Mesenchymal stem cell (in vitro differentiated cells and primary cell): ENCODE data around the gene RFPL2.
"Not testable (repeated sequence)": the region's sequence is repeated elsewhere in the genome, so short reads cannot be mapped to it uniquely, and the experiment has no call there.

Experiments
- DNase-seq: peaks from one replicate; pipeline ENCODE4 v3.0.0-alpha.2; 2013
- H2AFZ ChIP-seq: one replicate; pipeline ENCODE4 v1.6.1; 2013; ENCODE audit warnings: low read depth, mild to moderate bottlenecking, control low read depth, inconsistent platforms, low read length, moderate library complexity
- H2AK5ac ChIP-seq: 2 replicates; pipeline ENCODE4 v1.6.1; 2013; ENCODE audit warnings: low read length, moderate library complexity, mild to moderate bottlenecking, inconsistent platforms; ENCODE audit not compliant: severe bottlenecking
- H2BK120ac ChIP-seq: one replicate; pipeline ENCODE4 v1.6.1; 2013; ENCODE audit warnings: low read depth, mild to moderate bottlenecking, inconsistent platforms, low read length, moderate library complexity
- H2BK12ac ChIP-seq, 2 experiments: one replicate each; pipeline ENCODE4 v1.6.1; 2013; ENCODE audit warnings: inconsistent platforms in 2 of 2, low read length in 2 of 2, mild to moderate bottlenecking in 2 of 2, moderate library complexity in 2 of 2, control low read depth in 1 of 2
- H2BK15ac ChIP-seq: one replicate; pipeline ENCODE4 v1.6.1; 2013; ENCODE audit warnings: mild to moderate bottlenecking, low read depth, inconsistent platforms; ENCODE audit not compliant: poor library complexity, severe bottlenecking
- H2BK5ac ChIP-seq: 2 replicates; pipeline ENCODE4 v1.6.1; 2013; ENCODE audit warnings: low read depth, mild to moderate bottlenecking, low read length, control low read depth, inconsistent platforms; ENCODE audit not compliant: poor library complexity, severe bottlenecking
- H3K14ac ChIP-seq, 2 experiments: one replicate each; pipeline ENCODE4 v1.6.1; 2013; ENCODE audit warnings: inconsistent platforms in 2 of 2, low read length in 2 of 2, control low read depth in 1 of 2, mild to moderate bottlenecking in 1 of 2, moderate library complexity in 1 of 2
- H3K18ac ChIP-seq, 2 experiments: one replicate each; pipeline ENCODE4 v1.6.1; 2013; ENCODE audit warnings: inconsistent platforms in 2 of 2, low read length in 2 of 2, control low read depth in 1 of 2, low read depth in 1 of 2, mild to moderate bottlenecking in 1 of 2
- H3K23ac ChIP-seq, 2 experiments: one replicate each; pipeline ENCODE4 v1.6.1; 2013; ENCODE audit warnings: inconsistent platforms in 2 of 2, low read length in 2 of 2, mild to moderate bottlenecking in 2 of 2, moderate library complexity in 2 of 2, control low read depth in 1 of 2
- H3K27ac ChIP-seq: 2 replicates; pipeline ENCODE4 v1.5.1; 2013; ENCODE audit warnings: mild to moderate bottlenecking, moderate library complexity, low read length, control low read depth, inconsistent platforms; ENCODE audit not compliant: poor library complexity, severe bottlenecking
- H3K27me3 ChIP-seq, 2 experiments: 2 replicates each; pipeline versions ENCODE4 v1.6.1 to v1.7.0; 2013; ENCODE audit warnings: low read length in 2 of 2, mild to moderate bottlenecking in 2 of 2, moderate library complexity in 2 of 2, control low read depth in 1 of 2, inconsistent platforms in 1 of 2; ENCODE audit not compliant: control insufficient read depth in 1 of 2, insufficient read depth in 1 of 2
- H3K36me3 ChIP-seq, 2 experiments: 2 replicates each; pipeline versions ENCODE4 v1.6.1 to v1.7.0; 2013; ENCODE audit warnings: low read length in 2 of 2, control low read depth in 1 of 2, inconsistent platforms in 1 of 2, low read depth in 1 of 2, mild to moderate bottlenecking in 1 of 2; ENCODE audit not compliant: insufficient read depth in 2 of 2, control insufficient read depth in 1 of 2
- H3K4ac ChIP-seq, 2 experiments: one replicate each; pipeline ENCODE4 v1.6.1; 2013; ENCODE audit warnings: inconsistent platforms in 2 of 2, low read length in 2 of 2, mild to moderate bottlenecking in 2 of 2, moderate library complexity in 2 of 2, control low read depth in 1 of 2, low read depth in 1 of 2
- H3K4me1 ChIP-seq: 2 replicates; pipeline ENCODE4 v1.6.1; 2013; ENCODE audit warnings: low read depth, low read length, control low read depth; ENCODE audit not compliant: control insufficient read depth, insufficient read depth
- H3K4me2 ChIP-seq: 2 replicates; pipeline ENCODE4 v1.6.1; 2013; ENCODE audit warnings: low read length, mild to moderate bottlenecking, inconsistent platforms; ENCODE audit not compliant: poor library complexity, severe bottlenecking
- H3K4me3 ChIP-seq, 2 experiments: 2 replicates each; pipeline versions ENCODE4 v1.5.1 to v1.7.0; 2013; ENCODE audit warnings: low read length in 2 of 2, mild to moderate bottlenecking in 2 of 2, control low read depth in 1 of 2, low read depth in 1 of 2; ENCODE audit not compliant: insufficient read depth in 1 of 2
- H3K79me1 ChIP-seq: replicated peaks from 2 replicates; pipeline ENCODE4 v1.6.1; 2013; ENCODE audit warnings: mild to moderate bottlenecking, control low read depth, low read length, inconsistent platforms; ENCODE audit not compliant: poor library complexity, severe bottlenecking
- H3K9ac ChIP-seq: 2 replicates; pipeline ENCODE4 v1.7.0; 2013; ENCODE audit warnings: mild to moderate bottlenecking, low read length, moderate library complexity
- H3K9me3 ChIP-seq: 2 replicates; pipeline ENCODE4 v1.7.0; 2013; ENCODE audit warnings: mild to moderate bottlenecking, low read length; ENCODE audit not compliant: control insufficient read depth
- H4K8ac ChIP-seq: one replicate; pipeline ENCODE4 v1.6.1; 2013; ENCODE audit warnings: inconsistent platforms, mild to moderate bottlenecking, low read length, moderate library complexity
- H4K91ac ChIP-seq: one replicate; pipeline ENCODE4 v1.6.1; 2013; ENCODE audit warnings: mild to moderate bottlenecking, low read length, inconsistent platforms
- WGBS: methylation state at CpG from one replicate; pipeline ENCODE4 v1.1.7; 2013; ENCODE audit warnings: mixed read lengths; 5-methylcytosine and 5-hydroxymethylcytosine counted together

Gene RFPL2

GRCh38 chr22:32199961-32200360, 4.9 kb downstream of the RFPL2 start:
- Histone ChIP-seq H3K27ac (no peak overlapping the region), H2BK12ac (no peak overlapping the region), H3K4ac (no peak overlapping the region), H3K27me3 (peaks cover 41 to 64% of the 10 kb centered on the region in 2 experiments), H3K18ac (no peak overlapping the region), H3K4me3 (no peak overlapping the region), H3K9ac (no peak overlapping the region), H2AK5ac (no peak overlapping the region), H3K23ac (no peak overlapping the region), H3K9me3 (no peaks in the 10 kb centered on the region), H2AFZ (no peak overlapping the region), H3K36me3 (no peaks in the 10 kb centered on the region), H3K14ac (no peak overlapping the region), H3K4me1 (peaks cover 18% of the 10 kb centered on the region), H2BK15ac (no peak overlapping the region), H4K8ac (no peak overlapping the region), H4K91ac (no peak overlapping the region), H3K79me1 (no peaks in the 10 kb centered on the region), H2BK120ac (no peak overlapping the region), H3K4me2 (no peak overlapping the region), H2BK5ac (no peak overlapping the region)
- DNase-seq, result no peak
- 71% methylated on average over 7 of the region's 7 CpGs for WGBS

GRCh38 chr22:32199341-32199740, 5.5 kb downstream of the RFPL2 start:
- H3K36me3 ChIP-seq, result no peaks in the 10 kb centered on the region
- H3K4ac ChIP-seq, result no peak overlapping the region
- H3K14ac ChIP-seq, result no peak overlapping the region
- no peak overlapping the region for H2BK15ac ChIP-seq
- H2AFZ ChIP-seq, result no peak overlapping the region
- H4K91ac ChIP-seq, result no peak overlapping the region
- DNase-seq, result no peak
- WGBS, result 94% methylated on average over 6 of the region's 6 CpGs
- H3K18ac ChIP-seq, result no peak overlapping the region
- no peak overlapping the region for H3K23ac ChIP-seq
- H4K8ac ChIP-seq, result no peak overlapping the region
- no peak overlapping the region for H3K9ac ChIP-seq
- H3K4me3 ChIP-seq, result no peak overlapping the region
- H3K27me3 ChIP-seq, result peaks cover 39 to 60% of the 10 kb centered on the region in 2 experiments
- H2AK5ac ChIP-seq, result no peak overlapping the region
- peaks cover 14% of the 10 kb centered on the region for H3K4me1 ChIP-seq
- no peaks in the 10 kb centered on the region for H3K9me3 ChIP-seq
- H2BK5ac ChIP-seq, result no peak overlapping the region
- H2BK12ac ChIP-seq, result no peak overlapping the region
- H3K27ac ChIP-seq, result no peak overlapping the region
- no peaks in the 10 kb centered on the region for H3K79me1 ChIP-seq
- H3K4me2 ChIP-seq, result no peak overlapping the region
- no peak overlapping the region for H2BK120ac ChIP-seq

GRCh38 chr22:32197553-32198226, 7.2 kb downstream of the RFPL2 start:
- not testable (repeated sequence) for H3K18ac ChIP-seq, H3K23ac ChIP-seq, H3K4me3 ChIP-seq, H2AK5ac ChIP-seq, H2BK5ac ChIP-seq, H3K36me3 ChIP-seq, DNase-seq, H3K4ac ChIP-seq, H3K9ac ChIP-seq, H2BK120ac ChIP-seq, H4K91ac ChIP-seq, H2AFZ ChIP-seq, H4K8ac ChIP-seq, H3K4me2 ChIP-seq, H3K9me3 ChIP-seq, H3K79me1 ChIP-seq, H2BK15ac ChIP-seq, H3K14ac ChIP-seq, H3K4me1 ChIP-seq, H3K27ac ChIP-seq, H2BK12ac ChIP-seq
- peaks cover 23 to 44% of the 10 kb centered on the region in 2 experiments for H3K27me3 ChIP-seq
- WGBS, result 78% methylated on average over 3 of the region's 5 CpGs

GRCh38 chr22:32195900-32196299, 9.0 kb downstream of the RFPL2 start:
- 73% methylated on average over 2 of the region's 3 CpGs for WGBS

More at GRCh38 chr22:32195900-32196299, 9.0 kb downstream of the RFPL2 start:
- peaks cover 9 to 35% of the 10 kb centered on the region in 2 experiments for H3K27me3 ChIP-seq
- H2BK120ac ChIP-seq, H3K4ac ChIP-seq, H3K4me1 ChIP-seq, H3K27ac ChIP-seq, H3K23ac ChIP-seq, H2AFZ ChIP-seq, DNase-seq, H2BK12ac ChIP-seq, H3K4me2 ChIP-seq, H3K9ac ChIP-seq, H2AK5ac ChIP-seq, H3K14ac ChIP-seq, H2BK5ac ChIP-seq, H3K18ac ChIP-seq, H3K4me3 ChIP-seq, H3K36me3 ChIP-seq, H3K9me3 ChIP-seq, H3K79me1 ChIP-seq, H4K8ac ChIP-seq, H2BK15ac ChIP-seq, H4K91ac ChIP-seq: not testable (repeated sequence)
